ENCODE measurements around the gene PSME2. TPM values are rescaled to one million over a fixed set of nuclear protein-coding genes. Genes with fewer than 3 reads are reported as not detected.

Gene PSME2
- total and polyA plus RNA-seq, 2 of the 13 experiments (the other 11 are each of a cell fraction or from before 2014, with no cell fraction given): 332 to 716 TPM

DNA sequence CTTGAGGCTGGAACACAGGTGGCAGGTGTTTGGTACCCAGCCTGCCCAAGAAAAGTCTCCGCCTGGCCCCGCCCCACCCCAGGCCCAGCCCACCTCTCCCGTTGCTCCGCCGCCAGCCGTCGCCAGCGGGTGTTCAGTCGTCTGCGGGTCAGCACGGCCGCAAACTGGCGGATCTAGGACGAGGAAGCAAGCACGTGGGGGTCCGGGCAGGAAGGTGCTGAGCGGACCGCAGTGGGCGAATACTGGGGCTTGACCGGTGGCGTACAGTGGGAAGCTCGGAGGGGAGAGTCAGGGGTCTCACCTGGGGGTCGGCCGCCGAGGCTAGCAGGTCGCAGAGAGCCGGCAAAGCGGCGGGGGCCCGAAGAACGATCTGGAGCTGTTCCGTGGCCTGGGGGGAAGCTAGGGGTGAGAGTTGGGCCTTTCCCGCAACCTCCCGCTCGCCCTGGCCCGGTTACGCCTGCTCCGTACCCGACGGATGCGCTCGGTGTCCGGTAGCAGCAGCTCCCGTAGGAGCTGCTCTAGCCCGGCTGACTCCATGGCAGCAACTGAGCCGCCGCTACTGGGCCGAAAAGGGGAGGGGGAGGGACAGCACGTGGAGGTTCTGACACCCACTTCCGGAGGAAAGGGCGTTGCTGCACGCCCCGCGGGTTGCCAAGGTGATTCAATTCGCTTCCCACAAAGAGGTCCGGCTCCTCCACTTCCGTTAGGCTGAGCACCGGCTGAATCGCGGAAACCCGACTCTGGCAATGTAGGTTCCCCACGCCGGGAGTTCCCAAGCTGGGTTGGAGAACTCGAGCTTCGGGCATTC, 42.0 kb upstream of the PSME2 start, which contains the start of gene IPO4 (continued):
- TF ChIP-seq, protein P1, sequence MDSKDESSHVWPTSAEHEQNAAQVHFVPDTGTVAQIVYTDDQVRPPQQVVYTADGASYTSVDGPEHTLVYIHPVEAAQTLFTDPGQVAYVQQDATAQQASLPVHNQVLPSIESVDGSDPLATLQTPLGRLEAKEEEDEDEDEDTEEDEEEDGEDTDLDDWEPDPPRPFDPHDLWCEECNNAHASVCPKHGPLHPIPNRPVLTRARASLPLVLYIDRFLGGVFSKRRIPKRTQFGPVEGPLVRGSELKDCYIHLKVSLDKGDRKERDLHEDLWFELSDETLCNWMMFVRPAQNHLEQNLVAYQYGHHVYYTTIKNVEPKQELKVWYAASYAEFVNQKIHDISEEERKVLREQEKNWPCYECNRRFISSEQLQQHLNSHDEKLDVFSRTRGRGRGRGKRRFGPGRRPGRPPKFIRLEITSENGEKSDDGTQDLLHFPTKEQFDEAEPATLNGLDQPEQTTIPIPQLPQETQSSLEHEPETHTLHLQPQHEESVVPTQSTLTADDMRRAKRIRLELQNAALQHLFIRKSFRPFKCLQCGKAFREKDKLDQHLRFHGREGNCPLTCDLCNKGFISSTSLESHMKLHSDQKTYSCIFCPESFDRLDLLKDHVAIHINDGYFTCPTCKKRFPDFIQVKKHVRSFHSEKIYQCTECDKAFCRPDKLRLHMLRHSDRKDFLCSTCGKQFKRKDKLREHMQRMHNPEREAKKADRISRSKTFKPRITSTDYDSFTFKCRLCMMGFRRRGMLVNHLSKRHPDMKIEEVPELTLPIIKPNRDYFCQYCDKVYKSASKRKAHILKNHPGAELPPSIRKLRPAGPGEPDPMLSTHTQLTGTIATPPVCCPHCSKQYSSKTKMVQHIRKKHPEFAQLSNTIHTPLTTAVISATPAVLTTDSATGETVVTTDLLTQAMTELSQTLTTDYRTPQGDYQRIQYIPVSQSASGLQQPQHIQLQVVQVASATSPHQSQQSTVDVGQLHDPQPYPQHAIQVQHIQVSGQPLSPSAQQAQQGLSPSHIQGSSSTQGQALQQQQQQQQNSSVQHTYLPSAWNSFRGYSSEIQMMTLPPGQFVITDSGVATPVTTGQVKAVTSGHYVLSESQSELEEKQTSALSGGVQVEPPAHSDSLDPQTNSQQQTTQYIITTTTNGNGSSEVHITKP (CRISPR knock-in tag; IDR thresholded peaks at IDR 0.05; ENCODE audit: low read depth): peak; percentile 92
- TF ChIP-seq ZNF569 (CRISPR knock-in tag; IDR thresholded peaks at IDR 0.05; ENCODE audit: borderline replicate concordance): peak; percentile 99; the same call in 1 of the 2 replicates
- TF ChIP-seq, protein P2, sequence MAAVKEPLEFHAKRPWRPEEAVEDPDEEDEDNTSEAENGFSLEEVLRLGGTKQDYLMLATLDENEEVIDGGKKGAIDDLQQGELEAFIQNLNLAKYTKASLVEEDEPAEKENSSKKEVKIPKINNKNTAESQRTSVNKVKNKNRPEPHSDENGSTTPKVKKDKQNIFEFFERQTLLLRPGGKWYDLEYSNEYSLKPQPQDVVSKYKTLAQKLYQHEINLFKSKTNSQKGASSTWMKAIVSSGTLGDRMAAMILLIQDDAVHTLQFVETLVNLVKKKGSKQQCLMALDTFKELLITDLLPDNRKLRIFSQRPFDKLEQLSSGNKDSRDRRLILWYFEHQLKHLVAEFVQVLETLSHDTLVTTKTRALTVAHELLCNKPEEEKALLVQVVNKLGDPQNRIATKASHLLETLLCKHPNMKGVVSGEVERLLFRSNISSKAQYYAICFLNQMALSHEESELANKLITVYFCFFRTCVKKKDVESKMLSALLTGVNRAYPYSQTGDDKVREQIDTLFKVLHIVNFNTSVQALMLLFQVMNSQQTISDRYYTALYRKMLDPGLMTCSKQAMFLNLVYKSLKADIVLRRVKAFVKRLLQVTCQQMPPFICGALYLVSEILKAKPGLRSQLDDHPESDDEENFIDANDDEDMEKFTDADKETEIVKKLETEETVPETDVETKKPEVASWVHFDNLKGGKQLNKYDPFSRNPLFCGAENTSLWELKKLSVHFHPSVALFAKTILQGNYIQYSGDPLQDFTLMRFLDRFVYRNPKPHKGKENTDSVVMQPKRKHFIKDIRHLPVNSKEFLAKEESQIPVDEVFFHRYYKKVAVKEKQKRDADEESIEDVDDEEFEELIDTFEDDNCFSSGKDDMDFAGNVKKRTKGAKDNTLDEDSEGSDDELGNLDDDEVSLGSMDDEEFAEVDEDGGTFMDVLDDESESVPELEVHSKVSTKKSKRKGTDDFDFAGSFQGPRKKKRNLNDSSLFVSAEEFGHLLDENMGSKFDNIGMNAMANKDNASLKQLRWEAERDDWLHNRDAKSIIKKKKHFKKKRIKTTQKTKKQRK (IDR thresholded peaks at IDR 0.05; ENCODE audit: low read length): no peak
- TF ChIP-seq, protein P3, sequence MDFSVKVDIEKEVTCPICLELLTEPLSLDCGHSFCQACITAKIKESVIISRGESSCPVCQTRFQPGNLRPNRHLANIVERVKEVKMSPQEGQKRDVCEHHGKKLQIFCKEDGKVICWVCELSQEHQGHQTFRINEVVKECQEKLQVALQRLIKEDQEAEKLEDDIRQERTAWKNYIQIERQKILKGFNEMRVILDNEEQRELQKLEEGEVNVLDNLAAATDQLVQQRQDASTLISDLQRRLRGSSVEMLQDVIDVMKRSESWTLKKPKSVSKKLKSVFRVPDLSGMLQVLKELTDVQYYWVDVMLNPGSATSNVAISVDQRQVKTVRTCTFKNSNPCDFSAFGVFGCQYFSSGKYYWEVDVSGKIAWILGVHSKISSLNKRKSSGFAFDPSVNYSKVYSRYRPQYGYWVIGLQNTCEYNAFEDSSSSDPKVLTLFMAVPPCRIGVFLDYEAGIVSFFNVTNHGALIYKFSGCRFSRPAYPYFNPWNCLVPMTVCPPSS (IDR thresholded peaks at IDR 0.05): no peak
- TF ChIP-seq, protein P4, sequence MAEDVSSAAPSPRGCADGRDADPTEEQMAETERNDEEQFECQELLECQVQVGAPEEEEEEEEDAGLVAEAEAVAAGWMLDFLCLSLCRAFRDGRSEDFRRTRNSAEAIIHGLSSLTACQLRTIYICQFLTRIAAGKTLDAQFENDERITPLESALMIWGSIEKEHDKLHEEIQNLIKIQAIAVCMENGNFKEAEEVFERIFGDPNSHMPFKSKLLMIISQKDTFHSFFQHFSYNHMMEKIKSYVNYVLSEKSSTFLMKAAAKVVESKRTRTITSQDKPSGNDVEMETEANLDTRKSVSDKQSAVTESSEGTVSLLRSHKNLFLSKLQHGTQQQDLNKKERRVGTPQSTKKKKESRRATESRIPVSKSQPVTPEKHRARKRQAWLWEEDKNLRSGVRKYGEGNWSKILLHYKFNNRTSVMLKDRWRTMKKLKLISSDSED (CRISPR knock-in tag; IDR thresholded peaks at IDR 0.05): no peak; the same call in 1 of the 2 replicates
- peak; percentile 71 for TF ChIP-seq HNF4A (CRISPR knock-in tag; IDR thresholded peaks at IDR 0.05)
- TF ChIP-seq ZNF350 (CRISPR knock-in tag; IDR thresholded peaks at IDR 0.05; ENCODE audit: borderline replicate concordance, low read depth): peak; percentile 100
- peak; percentile 97 for TF ChIP-seq MED1 (CRISPR knock-in tag; IDR thresholded peaks at IDR 0.05)
- peak; percentile 98 for TF ChIP-seq HDAC2 (CRISPR knock-in tag; IDR thresholded peaks at IDR 0.05)
- TF ChIP-seq, protein P5, sequence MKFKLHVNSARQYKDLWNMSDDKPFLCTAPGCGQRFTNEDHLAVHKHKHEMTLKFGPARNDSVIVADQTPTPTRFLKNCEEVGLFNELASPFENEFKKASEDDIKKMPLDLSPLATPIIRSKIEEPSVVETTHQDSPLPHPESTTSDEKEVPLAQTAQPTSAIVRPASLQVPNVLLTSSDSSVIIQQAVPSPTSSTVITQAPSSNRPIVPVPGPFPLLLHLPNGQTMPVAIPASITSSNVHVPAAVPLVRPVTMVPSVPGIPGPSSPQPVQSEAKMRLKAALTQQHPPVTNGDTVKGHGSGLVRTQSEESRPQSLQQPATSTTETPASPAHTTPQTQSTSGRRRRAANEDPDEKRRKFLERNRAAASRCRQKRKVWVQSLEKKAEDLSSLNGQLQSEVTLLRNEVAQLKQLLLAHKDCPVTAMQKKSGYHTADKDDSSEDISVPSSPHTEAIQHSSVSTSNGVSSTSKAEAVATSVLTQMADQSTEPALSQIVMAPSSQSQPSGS (CRISPR knock-in tag; IDR thresholded peaks at IDR 0.05): peak; percentile 98; the same call in 1 of the 2 replicates
- peak; percentile 100 for TF ChIP-seq PHF5A (CRISPR knock-in tag; IDR thresholded peaks at IDR 0.05; ENCODE audit: low read depth, unreplicated experiment)
- TF ChIP-seq, protein P6, sequence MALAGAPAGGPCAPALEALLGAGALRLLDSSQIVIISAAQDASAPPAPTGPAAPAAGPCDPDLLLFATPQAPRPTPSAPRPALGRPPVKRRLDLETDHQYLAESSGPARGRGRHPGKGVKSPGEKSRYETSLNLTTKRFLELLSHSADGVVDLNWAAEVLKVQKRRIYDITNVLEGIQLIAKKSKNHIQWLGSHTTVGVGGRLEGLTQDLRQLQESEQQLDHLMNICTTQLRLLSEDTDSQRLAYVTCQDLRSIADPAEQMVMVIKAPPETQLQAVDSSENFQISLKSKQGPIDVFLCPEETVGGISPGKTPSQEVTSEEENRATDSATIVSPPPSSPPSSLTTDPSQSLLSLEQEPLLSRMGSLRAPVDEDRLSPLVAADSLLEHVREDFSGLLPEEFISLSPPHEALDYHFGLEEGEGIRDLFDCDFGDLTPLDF (CRISPR knock-in tag; IDR thresholded peaks at IDR 0.05): peak; percentile 90
- TF ChIP-seq FOXA1 (IDR thresholded peaks at IDR 0.05): no peak
- peak; percentile 76 for TF ChIP-seq FOXA1 (CRISPR knock-in tag; IDR thresholded peaks at IDR 0.05)
